WTC11 (cell line): ENCODE measurements around the gene EREG. TPM values are rescaled to one million over a fixed set of nuclear protein-coding genes. Genes with fewer than 3 reads are reported as not detected.

Experiments used
- ATAC-seq: fragments of 200-7000 bp; cut with Tn5 transposase; 2 replicates; pipeline ENCODE4 v1.10.0; 2021; ENCODE audit warnings: mild to moderate bottlenecking, moderate library complexity
- CTCF ChIA-PET: fragments of 300-600 bp; sonication (Branson Sonifier 250); formaldehyde crosslinking; loops from one replicate; lab custom pipeline; 2021; ENCODE audit warnings: antibody characterized with exemption; lab: Charles Lee
- POLR2A ChIA-PET: fragments of 350-600 bp; sonication (Branson Sonifier 250); formaldehyde crosslinking; loops from one replicate; lab custom pipeline; 2021; ENCODE audit warnings: antibody characterized with exemption; lab: Charles Lee
- DNase-seq: peaks from one replicate; pipeline ENCODE4 v3.0.0; 2021; ENCODE audit warnings: low spot score
- H3K27ac Mint-ChIP-seq: 2 replicates; pipeline ENCODE4 v1.8.0; 2021; ENCODE audit warnings: mixed read lengths
- H3K27me3 Mint-ChIP-seq: 2 replicates; pipeline ENCODE4 v1.8.0; 2021; ENCODE audit warnings: low read depth, mild to moderate bottlenecking, moderate library complexity, mixed read lengths
- H3K36me3 Mint-ChIP-seq: 2 replicates; pipeline ENCODE4 v1.8.0; 2021; ENCODE audit warnings: mixed read lengths
- H3K4me1 Mint-ChIP-seq: 2 replicates; pipeline ENCODE4 v1.8.0; 2022; ENCODE audit warnings: mixed read lengths
- H3K4me3 Mint-ChIP-seq: 2 replicates; pipeline ENCODE4 v1.8.0; 2021; ENCODE audit warnings: mild to moderate bottlenecking, moderate library complexity, mixed read lengths
- H3K9me3 Mint-ChIP-seq: 2 replicates; pipeline ENCODE4 v1.8.0; 2021; ENCODE audit warnings: mixed read lengths
- ARID4B ChIP-seq: sonication (generic); formaldehyde crosslinking; IDR thresholded peaks from 2 replicates; pipeline ENCODE4 v1.8.0; 2023; ENCODE audit warnings: missing genetic modification reagents, mild to moderate bottlenecking, borderline replicate concordance
- CDX4 ChIP-seq: fragments of 250-450 bp; sonication (Bioruptor Pico); IDR thresholded peaks from 2 replicates; pipeline ENCODE4 v1.9.0; 2021; ENCODE audit warnings: moderate library complexity, mild to moderate bottlenecking, inconsistent platforms, borderline replicate concordance
- CREB1 ChIP-seq: sonication (generic); formaldehyde crosslinking; IDR thresholded peaks from 2 replicates; pipeline ENCODE4 v1.8.0; 2023; ENCODE audit warnings: mild to moderate bottlenecking, missing genetic modification reagents
- CREM ChIP-seq: sonication (generic); formaldehyde crosslinking; IDR thresholded peaks from 2 replicates; pipeline ENCODE4 v1.8.1; 2022; ENCODE audit warnings: mild to moderate bottlenecking, missing genetic modification reagents, moderate library complexity
- E2F4 ChIP-seq: sonication (generic); formaldehyde crosslinking; IDR thresholded peaks from 2 replicates; pipeline ENCODE4 v1.8.1; 2022; ENCODE audit warnings: low read depth, mild to moderate bottlenecking, moderate library complexity, missing genetic modification reagents, borderline replicate concordance
- EMX1 ChIP-seq: fragments of 250-450 bp; sonication (Bioruptor Pico); IDR thresholded peaks from 2 replicates; pipeline ENCODE4 v1.8.0; 2021; ENCODE audit warnings: mild to moderate bottlenecking
- FOXJ3 ChIP-seq: sonication (generic); formaldehyde crosslinking; IDR thresholded peaks from 2 replicates; pipeline ENCODE4 v1.9.0; 2021; ENCODE audit warnings: missing genetic modification reagents, mild to moderate bottlenecking, borderline replicate concordance
- FOXP1 ChIP-seq: sonication (generic); formaldehyde crosslinking; IDR thresholded peaks from 2 replicates; pipeline ENCODE4 v1.8.0; 2022; ENCODE audit warnings: missing genetic modification reagents, mild to moderate bottlenecking, moderate library complexity, borderline replicate concordance
- JAZF1 ChIP-seq: fragments of 250-450 bp; sonication (Bioruptor Pico); IDR thresholded peaks from 2 replicates; pipeline ENCODE4 v1.9.0; 2021; ENCODE audit warnings: moderate library complexity, mild to moderate bottlenecking, inconsistent platforms
- NR1H2 ChIP-seq: sonication (generic); formaldehyde crosslinking; IDR thresholded peaks from 2 replicates; pipeline ENCODE4 v1.9.0; 2021; ENCODE audit warnings: mild to moderate bottlenecking, moderate library complexity, missing genetic modification reagents
- PRRX2 ChIP-seq: fragments of 250-450 bp; sonication (Bioruptor Pico); IDR thresholded peaks from 2 replicates; pipeline ENCODE4 v1.8.0; 2021; ENCODE audit warnings: mild to moderate bottlenecking
- RORB ChIP-seq: fragments of 250-450 bp; sonication (Bioruptor Pico); IDR thresholded peaks from 2 replicates; pipeline ENCODE4 v1.9.0; 2021; ENCODE audit warnings: mild to moderate bottlenecking
- SMAD3 ChIP-seq: sonication (generic); formaldehyde crosslinking; IDR thresholded peaks from 2 replicates; pipeline ENCODE4 v1.8.0; 2022; ENCODE audit warnings: missing genetic modification reagents, mild to moderate bottlenecking, borderline replicate concordance
- SOX15 ChIP-seq: fragments of 250-450 bp; sonication (Bioruptor Pico); IDR thresholded peaks from 2 replicates; pipeline ENCODE4 v1.9.0; 2021; ENCODE audit warnings: mild to moderate bottlenecking
- TEAD1 ChIP-seq: sonication (generic); formaldehyde crosslinking; IDR thresholded peaks from 2 replicates; pipeline ENCODE4 v1.8.0; 2022; ENCODE audit warnings: mild to moderate bottlenecking, missing genetic modification reagents
- ZNF396 ChIP-seq: fragments of 250-450 bp; sonication (Bioruptor Pico); IDR thresholded peaks from 2 replicates; pipeline ENCODE4 v1.8.0; 2021; ENCODE audit warnings: mild to moderate bottlenecking, moderate library complexity, borderline replicate concordance
- ZNF425 ChIP-seq: fragments of 250-450 bp; sonication (Bioruptor Pico); conservative IDR thresholded peaks from 2 replicates; pipeline ENCODE4 v1.9.0; 2021; ENCODE audit warnings: mild to moderate bottlenecking
- total RNA-seq: library from RNA; stranded (reverse); gene quantifications from 3 replicates; pipeline ENCODE4 v1.2.3, GENCODE V29; 2021

EREG gene
- total RNA-seq, 1 experiment from 2014 or later: 0.09 TPM

GRCh38 chr4:74379912-74380311 lies 15.0 kb downstream of the EREG start:
- TF ChIP-seq SOX15 (CRISPR knock-in tag): no peak
- TF ChIP-seq FOXP1 (CRISPR knock-in tag): no peak
- no peak for TF ChIP-seq PRRX2 (CRISPR knock-in tag)
- TF ChIP-seq JAZF1: no peak
- TF ChIP-seq CDX4: no peak
- TF ChIP-seq CREB1 (CRISPR knock-in tag): no peak
- TF ChIP-seq FOXJ3 (CRISPR knock-in tag): no peak
- TF ChIP-seq CREM (CRISPR knock-in tag): no peak
- TF ChIP-seq EMX1 (CRISPR knock-in tag): no peak
- no peak for TF ChIP-seq RORB
- TF ChIP-seq ZNF425 (CRISPR knock-in tag): no peak
- no peak for TF ChIP-seq NR1H2 (CRISPR knock-in tag)
- TF ChIP-seq, all 79 proteins: peak for 0
- Mint-ChIP-seq H3K4me3 (no peak overlapping the region), H3K9me3 (no peaks in the 10 kb centered on the region), H3K27ac (no peak overlapping the region), H3K36me3 (no peaks in the 10 kb centered on the region), H3K27me3 (no peaks in the 10 kb centered on the region), H3K4me1 (peaks cover 10% of the 10 kb centered on the region; the same call in 1 of the 2 replicates)
- CTCF ChIA-PET: no interaction called here
- ATAC-seq (no peak), DNase-seq (no peak)
- POLR2A ChIA-PET: no interaction called here

GRCh38 chr4:74385386-74385785 lies 20.4 kb downstream of the EREG start:
- ChIA-PET POLR2A (no interaction called here), CTCF (interaction anchor here (1.0 kb wide), 1 partner anchor 286 kb away, joined by 3 read pairs; no protein-coding TSS in a partner anchor)
- ATAC-seq (no peak), DNase-seq (no peak)
- no peaks in the 10 kb centered on the region for H3K4me1 Mint-ChIP-seq
- H3K4me3 Mint-ChIP-seq: no peak overlapping the region
- H3K27ac Mint-ChIP-seq: no peak overlapping the region
- H3K27me3 Mint-ChIP-seq: no peaks in the 10 kb centered on the region
- H3K9me3 Mint-ChIP-seq: no peaks in the 10 kb centered on the region
- H3K36me3 Mint-ChIP-seq: no peaks in the 10 kb centered on the region
- TF ChIP-seq CREM (CRISPR knock-in tag) (no peak), TEAD1 (CRISPR knock-in tag) (no peak), FOXP1 (CRISPR knock-in tag) (no peak), PRRX2 (CRISPR knock-in tag) (no peak), CREB1 (CRISPR knock-in tag) (no peak), ARID4B (CRISPR knock-in tag) (no peak), ZNF396 (CRISPR knock-in tag) (no peak), SMAD3 (CRISPR knock-in tag) (no peak), E2F4 (CRISPR knock-in tag) (no peak), JAZF1 (no peak)
